ENCODE measurements around the gene SLC1A2.

SLC1A2 gene

DNA sequence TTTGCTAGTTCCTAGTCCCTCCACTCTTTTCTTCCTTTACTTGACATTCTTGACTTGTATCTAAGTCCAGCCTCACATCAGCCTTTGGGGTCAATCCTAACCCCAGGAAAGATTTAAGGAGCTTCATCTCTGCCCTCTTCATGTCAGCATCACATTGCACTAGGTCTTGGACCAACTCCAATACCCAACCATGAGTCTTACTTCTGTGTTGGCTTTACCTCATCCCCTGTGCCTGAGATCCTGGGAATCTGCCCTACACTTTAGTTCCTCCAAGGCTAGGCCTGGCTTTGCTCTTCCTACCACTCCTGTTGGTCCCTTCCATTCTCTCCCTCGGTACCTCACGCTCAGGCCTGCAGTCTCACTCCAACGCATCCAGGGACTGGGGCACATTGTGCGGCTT is 117.0 kb downstream of the SLC1A2 start:
- DNase-seq (ENCODE audit: low spot score): no peak

DNA sequence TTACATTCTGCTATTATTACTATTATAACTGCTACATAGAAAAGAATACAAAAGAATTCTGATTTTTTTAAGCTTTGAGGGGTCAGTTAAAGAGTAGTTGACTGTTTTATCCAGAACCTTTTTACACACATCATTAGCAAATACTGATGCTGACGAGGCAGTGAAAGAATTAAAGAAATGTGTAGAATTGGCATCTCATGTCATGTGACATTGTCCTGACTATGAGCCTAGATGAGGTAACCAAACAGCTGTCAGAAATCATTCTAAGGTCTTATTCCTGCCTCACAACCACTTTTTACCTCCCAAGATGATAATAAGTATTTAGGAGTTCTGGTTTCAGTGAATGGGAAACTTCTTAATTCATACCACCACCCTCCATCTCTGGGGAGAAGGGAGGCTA is 121.0 kb downstream of the SLC1A2 start:
- DNase-seq (ENCODE audit: low spot score): no peak

DNA sequence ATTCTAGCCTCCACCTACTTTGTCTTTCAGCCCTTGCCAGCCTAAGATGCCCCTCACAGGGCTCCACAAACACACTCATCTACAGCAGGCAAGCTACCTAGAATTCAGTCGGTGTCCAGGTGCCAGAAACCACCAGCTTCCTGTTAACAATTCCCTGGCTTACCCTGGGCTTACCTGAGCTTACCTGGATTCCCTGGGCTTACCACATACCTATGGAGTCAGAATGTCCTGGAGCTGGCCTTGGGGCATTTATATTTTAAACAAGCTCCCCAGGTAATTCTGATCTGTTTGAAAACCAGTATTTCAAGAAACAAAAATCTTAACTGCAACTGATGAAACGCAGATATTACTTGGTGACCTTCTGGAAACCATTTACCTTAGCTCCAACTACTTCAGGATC is 123.6 kb downstream of the SLC1A2 start:
- DNase-seq (ENCODE audit: low spot score): no peak

DNA sequence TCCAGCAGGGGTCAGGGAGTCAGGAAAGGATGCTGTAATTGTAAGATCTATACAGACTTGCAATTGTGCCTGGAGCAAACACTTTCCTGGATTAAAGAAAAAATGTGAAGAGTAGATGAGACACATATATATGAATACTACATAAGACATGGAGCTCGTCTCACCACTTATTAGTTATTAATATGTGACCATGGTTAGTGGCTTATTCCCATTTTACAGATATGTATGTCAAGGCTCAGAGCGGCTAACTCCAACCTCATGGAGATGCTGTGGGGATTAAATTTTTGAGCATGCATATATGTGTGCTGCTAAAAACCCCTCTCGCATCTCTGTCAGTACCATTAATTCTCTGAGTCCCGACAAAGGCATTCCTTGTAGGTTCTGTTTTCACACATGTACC is 125.7 kb downstream of the SLC1A2 start:
- no peak for DNase-seq (ENCODE audit: low spot score)

DNA sequence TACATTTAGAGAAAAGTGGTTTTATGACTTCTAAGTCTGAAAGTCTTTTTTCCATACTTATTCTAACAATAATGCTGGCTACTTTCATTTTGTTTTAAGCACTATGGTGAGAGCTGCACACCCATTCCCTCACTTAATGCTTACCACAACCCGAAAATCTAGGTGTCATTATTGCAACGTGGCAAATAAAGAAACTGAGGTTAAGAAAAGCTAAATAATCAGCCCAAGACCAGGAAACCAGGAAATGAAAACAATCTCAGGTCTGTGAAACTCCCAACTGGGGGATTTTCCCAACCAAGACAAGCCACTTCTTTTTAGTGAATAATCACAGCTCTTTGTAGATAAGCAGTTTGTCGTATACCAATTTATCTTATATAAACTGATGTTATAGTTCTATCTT is 126.3 kb downstream of the SLC1A2 start:
- no peak for DNase-seq (ENCODE audit: low spot score)

DNA sequence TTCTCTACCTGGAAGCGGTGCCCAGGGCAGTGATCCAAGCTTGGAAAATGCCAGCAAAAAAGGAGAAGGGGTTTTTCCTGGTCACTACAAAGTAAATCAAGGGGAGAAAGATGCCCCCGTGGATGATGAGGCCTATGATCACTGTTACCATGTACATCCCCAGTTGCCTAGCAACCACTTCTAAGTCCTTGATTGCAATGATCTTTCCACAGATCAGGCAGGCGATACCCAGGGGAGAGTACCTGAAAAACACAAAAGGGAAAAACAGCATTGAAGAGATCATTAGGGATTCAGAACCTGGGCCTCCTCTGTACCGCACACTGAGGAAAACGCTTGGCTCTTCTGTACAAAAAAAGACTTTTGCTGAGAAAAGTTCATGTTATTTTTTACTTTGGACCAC is 127.1 kb downstream of the SLC1A2 start:
- DNase-seq (ENCODE audit: low spot score): no peak

DNA sequence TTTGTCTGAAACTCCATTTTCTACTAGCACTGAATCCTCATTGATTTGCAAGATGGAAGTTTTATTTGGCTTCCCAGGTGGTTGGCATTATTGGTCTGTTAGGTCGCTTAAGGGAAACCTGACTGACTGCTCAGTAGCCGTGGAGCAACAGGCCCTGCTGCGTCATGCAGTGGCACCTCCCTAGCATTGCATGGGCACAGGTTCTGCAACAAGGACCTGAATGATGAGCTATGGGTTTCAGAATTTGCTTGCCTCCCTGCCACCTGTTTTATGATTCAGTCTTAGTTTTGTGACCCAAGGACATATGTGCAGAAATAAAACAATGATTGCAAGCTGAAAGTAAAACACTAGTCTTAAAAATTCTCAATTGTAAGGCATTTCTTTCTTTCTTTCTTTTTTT is 128.5 kb downstream of the SLC1A2 start:
- no peak for DNase-seq (ENCODE audit: low spot score)

DNA sequence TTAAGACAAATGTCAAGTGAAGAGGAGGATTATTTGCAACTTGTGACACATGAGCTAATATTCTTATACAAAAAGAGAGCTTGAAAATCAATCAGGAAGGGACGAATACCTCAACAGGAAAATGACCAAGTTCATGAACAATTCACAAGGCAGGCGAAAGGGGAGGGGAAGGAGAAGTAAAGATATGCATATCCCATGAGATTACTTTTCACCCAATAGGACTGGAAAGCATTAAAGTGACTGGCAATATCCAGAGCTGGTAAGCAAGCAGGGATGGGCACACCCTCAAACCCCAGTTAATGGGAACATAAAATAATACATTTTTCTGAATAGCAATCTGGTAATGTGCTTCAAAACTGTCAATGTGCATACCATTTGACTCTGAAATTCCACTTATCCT is 129.5 kb downstream of the SLC1A2 start:
- no peak for DNase-seq (ENCODE audit: low spot score)

DNA sequence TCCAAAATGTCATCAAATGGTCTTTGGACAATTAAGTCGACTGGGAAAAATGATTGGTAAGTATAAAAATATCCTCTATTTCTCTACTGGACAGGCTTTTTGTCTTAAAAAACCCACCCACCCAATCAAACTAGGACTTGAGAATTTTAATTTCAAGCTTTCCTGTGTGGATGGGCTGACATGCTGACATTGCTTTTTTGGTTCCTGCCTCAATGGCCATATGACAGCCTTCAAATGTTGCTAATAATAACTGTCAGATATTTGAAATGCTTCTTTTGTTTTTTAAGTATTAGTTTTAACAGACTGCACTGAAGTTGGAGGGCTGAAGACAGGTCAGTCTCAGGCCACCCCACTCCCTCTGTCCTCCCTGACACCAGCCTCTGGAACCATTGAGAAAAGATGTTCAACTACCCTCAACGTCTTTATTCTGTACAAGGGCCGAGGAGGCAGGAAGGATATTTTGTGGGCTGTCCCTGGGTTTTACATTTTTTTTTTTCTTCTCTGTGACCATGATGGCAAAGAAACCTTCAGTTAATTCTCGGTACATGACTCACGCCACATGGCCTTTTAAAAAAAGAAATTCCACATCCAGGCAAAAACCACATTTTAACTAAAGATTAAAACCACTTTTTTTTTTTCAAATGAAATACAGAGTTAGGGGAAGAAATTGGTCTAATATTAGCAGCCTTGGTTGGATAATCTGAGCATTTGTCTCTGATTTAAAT is 130.4 kb downstream of the SLC1A2 start:
- DNase-seq (ENCODE audit: low spot score): no peak

DNA sequence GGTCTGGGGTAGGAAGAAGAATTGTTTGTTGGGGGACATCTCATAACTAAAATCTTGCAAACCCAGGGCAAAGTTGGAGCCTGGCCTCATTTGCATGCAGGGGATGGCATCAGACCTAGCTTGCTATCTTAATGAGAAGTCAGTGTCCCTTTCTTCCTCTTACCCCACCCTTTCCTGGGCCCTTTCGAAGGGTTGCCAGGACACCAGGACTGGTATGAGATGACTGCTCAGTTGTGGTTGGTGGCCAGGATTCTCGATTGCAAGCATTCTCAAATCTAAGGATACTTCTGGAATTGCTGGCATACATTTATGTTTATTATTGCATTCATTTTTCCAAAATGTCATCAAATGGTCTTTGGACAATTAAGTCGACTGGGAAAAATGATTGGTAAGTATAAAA is 131.0 kb downstream of the SLC1A2 start:
- no peak for DNase-seq (ENCODE audit: low spot score)

DNA sequence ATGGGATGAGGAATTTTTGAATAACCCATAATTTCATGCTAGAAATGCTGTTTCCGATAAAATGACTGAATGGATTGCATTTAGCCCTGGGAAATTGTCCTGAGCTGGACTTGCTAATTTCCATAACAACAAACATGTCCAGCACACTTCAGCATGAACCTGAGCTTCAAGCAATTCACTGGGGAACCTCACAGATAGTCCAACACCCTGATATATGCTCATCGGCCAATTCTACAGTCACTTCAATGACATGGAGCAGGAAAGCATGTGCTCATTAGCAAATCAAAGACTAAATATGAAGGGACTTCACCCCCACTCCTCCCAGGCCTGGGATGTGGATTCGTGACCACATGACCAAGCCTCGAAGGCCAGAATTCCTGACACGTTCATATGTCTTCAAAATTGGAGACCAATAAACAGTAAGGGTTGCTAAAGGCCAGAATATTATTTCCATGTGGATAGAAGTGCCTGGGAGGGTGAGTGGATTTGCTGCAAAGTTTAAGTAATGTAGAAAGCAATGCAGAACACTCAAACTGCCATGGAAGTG is 131.9 kb downstream of the SLC1A2 start:
- no peak for DNase-seq (ENCODE audit: low spot score)

DNA sequence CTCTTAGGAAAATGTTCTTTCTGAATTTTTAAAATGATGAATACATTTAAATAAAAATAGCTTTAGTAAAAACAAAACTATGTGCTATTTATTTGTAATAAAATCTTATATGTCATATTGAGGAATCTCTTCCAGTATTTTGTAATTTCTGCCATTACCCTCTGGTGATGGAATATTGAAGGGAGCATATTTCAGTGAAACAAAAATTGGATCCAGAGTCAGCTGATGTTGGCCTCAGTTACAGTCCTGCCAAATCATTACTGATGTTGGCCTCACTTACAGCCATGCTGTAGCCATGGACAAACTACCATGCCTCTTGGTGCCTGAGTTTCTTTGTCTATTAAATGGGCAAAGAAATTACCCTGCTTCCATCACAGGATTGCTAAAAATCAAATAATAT is 133.2 kb downstream of the SLC1A2 start:
- DNase-seq (ENCODE audit: low spot score): no peak

DNA sequence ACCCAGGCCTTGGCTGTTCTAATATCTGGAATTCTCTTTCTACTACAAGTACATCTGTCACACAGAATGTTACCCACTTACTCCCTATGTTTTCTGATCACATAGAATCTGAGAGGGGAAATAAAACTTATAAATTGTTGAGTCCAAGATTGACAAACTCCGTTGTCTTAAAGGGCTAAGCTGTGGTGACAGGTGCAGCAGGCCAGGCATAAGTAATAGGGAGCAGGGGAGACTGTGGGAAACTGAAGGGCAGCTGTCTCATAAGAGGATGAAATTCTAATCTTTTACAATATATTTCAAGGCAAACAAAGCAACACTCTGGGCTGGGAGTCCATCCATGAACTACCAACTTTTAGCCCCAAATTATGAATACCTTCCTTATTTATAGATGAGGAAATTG is 133.9 kb downstream of the SLC1A2 start:
- no peak for DNase-seq (ENCODE audit: low spot score)

DNA sequence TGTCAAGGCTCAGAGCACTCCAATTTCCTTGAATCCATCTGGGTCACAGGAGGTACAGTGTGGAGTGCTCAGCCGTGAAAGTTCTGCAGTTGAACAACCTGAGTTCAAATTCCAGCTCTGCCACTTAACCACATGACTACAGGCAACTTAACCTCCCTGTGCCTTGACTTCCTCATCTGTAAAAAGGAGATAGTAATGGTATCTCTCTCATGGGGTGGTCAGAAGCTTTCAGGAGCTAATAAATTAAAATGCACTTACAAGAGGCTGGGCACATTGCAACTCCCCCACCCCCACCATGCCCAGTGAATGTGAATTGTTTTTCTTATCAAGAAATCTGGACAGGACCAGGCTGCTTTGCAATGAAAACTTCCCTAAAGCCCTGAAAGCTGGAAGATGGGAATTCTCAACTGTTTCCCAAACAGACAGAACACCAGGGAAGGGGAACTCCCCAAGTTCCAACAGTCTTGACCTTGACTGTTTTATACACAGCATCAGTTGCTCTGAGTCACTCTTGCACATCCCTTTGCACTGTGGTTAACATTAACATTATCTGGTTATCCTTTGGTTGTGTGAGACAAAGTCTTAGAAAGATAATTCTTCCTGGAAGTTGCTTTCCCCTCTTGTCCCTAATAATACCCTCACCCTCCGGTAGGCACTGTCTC is 137.0 kb downstream of the SLC1A2 start:
- no peak for DNase-seq (ENCODE audit: low spot score)

DNA sequence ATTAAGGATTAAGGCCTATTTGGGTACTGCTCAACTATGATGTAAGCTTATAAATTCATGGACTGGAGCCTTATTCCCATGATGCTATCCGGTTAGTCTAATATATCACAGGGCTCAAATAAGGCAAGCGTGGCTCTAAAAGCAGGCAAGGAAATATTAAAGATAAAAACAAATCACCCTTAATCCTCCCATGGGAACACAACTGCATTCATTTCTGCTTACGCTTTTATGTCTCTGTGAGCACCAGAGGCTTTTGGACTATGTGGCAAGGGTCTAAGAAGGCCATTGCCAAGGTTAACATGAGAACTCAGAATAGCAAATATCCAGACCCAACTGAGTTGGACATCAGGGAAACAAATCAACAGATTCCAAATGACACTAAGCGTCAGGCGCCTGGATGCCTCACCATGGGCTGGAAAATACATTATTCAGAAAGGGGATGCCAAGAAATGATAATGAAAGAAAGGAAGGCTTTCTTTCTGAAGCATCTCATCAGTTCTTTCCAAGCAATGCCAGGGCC is 138.1 kb downstream of the SLC1A2 start:
- no peak for DNase-seq (ENCODE audit: low spot score)

DNA sequence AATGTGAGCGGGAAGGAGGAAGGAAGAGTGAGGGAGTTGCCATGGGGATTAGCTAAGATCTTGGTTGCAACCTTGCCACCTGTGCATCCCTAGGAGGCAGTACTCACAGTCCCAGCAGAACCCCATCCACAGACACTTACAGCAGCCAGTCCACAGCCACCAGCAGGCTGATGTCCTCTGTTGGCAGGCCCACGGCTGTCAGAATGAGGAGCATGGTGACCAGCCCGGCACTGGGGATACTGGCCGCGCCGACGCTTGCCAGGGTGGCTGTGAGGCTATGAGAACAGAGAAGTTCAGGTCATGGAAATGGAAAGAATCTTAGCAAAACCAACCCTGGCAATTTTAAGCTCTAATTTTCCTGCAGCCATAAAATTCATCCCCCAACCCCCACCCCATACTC is 138.6 kb downstream of the SLC1A2 start:
- no peak for DNase-seq (ENCODE audit: low spot score)

DNA sequence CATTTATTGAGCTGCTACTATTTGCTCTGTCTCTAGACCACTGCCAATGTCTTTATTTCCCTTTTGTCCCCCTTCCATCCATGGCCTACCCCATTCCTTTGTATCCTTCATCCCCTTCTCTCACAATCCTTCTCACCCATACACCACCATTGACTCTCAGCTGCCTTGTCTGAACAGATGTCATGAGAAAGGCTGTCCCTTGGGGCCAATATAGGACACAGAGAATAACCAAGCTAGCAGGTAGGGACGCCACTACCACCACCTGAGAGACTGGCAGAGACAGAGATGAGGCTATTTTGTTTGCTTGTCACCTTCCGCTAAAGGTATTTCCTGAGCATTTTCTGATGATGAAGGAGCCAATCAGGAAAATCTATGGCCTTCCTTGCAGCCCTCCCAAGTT is 141.5 kb downstream of the SLC1A2 start:
- DNase-seq (ENCODE audit: low spot score): no peak

DNA sequence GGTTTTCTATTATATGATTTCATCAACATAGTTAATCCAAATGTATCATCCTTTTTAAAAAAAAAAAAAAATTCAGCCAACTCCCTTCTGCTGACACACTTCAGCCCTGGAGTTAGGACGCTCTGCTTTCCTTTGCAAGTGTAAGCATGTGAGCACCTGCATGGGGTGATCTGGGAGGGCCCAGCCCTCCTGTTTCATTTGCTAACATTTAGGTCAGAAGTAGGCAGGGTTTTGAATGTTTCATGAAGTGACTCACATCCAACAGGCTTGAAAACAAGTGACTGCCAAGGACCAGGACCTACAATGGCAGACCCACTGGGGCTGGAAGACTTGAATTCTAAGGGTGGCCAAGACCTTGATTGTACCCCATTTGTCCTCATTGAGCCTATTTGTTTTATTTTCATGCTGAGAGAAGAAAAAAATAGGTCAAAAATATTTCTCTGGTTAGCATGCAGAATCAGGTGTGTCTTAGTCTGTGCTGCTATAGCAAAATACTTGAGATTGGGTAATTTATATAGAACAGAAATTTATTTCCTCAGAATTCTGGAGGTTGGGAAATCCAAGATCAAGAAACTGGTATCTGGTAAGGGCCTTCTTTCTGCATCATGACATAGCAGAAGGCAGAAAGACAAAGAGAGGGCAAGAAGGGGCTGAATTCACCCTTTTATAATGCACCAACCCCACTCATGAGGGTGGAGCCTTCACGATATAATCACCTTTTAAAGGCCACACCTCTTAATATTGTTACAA is 142.8 kb downstream of the SLC1A2 start:
- peak; percentile 58 for DNase-seq (ENCODE audit: low spot score)

DNA sequence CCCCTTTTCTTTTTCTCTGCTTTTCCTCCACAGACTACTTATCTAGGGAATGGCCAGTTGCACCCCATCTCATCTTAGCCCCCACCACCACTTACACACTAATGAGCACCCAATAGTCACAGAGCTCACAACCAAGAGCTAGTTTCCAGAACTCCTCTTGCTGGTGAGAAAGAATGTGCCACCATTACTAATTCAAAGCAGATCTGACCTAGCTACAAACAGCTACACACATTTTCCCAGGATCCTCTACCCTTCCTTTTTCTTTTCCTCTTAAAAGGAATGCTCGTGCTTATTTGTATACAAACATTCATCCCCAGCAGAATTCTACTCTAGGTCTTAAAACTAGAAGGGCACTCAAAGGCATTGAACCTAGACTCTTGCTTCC is 143.6 kb downstream of the SLC1A2 start:
- peak; percentile 56 for DNase-seq (ENCODE audit: low spot score)

DNA sequence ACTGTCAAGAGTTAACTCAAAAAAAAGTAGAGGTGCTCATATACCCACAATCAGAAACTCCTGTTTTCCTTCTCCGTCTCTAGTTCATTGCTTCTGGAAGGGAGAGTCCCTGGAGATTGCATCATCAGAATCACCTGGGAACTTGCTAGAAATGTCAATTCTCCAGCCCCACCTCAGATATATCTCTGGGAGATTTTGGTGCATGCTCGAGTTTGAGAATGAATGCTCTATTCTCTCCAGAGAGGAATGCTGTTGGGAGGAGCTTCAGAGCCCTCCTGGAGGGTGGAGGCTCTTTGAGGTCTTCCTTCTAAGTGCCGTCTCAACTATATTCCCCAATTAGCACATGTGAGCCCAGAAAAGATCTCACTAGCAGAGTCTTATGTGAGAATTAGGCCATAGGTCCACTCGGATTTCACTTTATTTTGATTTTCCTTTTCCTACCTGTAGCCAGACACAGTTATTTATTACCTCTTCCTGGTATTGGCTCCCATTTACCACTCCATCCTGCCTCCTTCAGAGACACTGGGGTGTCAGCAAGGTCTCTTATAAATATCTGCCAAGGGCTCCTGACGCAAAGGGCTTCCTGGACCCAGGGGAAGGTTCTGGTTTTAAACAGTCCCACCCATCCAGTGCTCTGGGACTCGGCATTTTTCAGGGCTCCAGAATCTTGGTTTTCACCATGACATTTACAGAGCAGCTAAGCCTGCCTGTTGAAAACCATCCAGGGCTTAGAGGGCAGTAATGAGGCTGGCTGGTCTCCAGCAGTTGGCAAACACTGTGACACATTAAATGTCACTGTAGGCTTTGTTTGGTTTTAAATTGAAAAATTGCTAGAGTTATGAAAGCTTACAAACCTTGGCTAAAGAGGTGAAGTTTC is 144.2 kb downstream of the SLC1A2 start:
- DNase-seq (ENCODE audit: low spot score): peak; percentile 61

DNA sequence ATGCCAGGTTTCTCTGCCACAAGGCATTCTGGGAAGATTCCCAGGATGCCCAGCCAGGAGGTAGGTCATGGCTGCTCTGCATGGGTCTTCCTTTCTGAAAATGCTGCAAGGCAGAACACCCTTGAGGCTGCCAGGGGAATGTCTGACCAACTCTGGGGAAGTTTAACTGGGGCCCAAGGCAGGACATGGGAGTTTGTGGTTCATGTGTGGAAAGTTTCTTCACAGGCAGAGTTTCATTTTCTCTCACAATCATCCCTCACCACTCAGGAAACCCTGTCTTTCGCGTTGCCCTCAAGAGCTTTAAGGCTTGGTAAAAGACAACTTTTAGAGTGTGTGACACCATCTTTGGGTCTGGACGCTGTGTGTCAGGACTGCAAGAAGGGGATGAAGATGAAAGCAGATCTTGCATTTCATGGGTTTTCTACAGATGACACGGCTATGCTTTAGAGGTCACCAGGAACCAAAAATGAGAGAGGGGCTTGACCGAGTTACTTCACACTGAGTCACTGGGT is 146.9 kb downstream of the SLC1A2 start:
- peak; percentile 38 for DNase-seq (ENCODE audit: low spot score)

DNA sequence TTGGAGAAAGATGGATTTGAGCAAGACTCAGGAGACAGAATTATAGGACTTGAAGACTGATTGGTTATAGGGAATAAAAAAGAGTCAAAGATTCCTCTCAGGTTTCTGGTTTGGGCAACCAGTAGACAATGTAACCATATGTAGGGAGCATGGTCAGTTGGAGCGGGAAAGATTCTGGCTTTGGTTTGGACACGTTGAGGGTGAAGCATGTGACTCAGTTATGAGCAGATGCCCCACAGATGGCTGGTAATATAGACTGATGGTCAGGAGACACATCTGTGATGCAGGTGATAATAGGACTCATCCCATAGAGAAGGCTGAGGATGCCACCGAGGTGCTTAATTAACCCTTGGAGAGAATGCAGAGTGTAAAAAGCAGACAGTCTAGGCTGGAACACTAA is 148.3 kb downstream of the SLC1A2 start:
- DNase-seq (ENCODE audit: low spot score): no peak
